B cell (primary cell): Measurements from ENCODE around the gene VAMP1. TPM values are rescaled to one million over a fixed set of nuclear protein-coding genes. Genes with fewer than 3 reads are reported as not detected.
A peak's percentile ranks its signal among the peaks of the same experiment; 100 is the strongest.

Source experiments
- ATAC-seq: fragments of 200-7000 bp; cut with Tn5 transposase; one replicate; pipeline ENCODE4 v1.10.0; 2021; ENCODE audit warnings: low read depth, mild to moderate bottlenecking, moderate number of reproducible peaks, moderate library complexity
- CTCF ChIA-PET: fragments of 350-600 bp; sonication (Branson Sonifier 250); formaldehyde crosslinking; loops from one replicate; lab custom pipeline; 2021; ENCODE audit warnings: antibody characterized with exemption, inconsistent platforms; lab: Charles Lee
- POLR2A ChIA-PET: fragments of 350-600 bp; sonication (Branson Sonifier 250); formaldehyde crosslinking; loops from one replicate; lab custom pipeline; 2021; ENCODE audit warnings: antibody characterized with exemption; lab: Charles Lee
- DNase-seq: peaks from one replicate; pipeline ENCODE4 v3.0.0; 2013
- H2AFZ ChIP-seq: 2 replicates; pipeline ENCODE4 v1.6.1; 2012; ENCODE audit warnings: mild to moderate bottlenecking, low read depth, low read length; ENCODE audit not compliant: insufficient read depth, poor library complexity, severe bottlenecking
- H3K27ac ChIP-seq, 2 donors: 1 replicate in 1 of 2; 2 replicates in 1 of 2; pipeline ENCODE4 v1.5.1; 2012 to 2013; ENCODE audit warnings: low read length in 2 of 2, mild to moderate bottlenecking in 2 of 2, moderate library complexity in 1 of 2
- H3K27me3 ChIP-seq, 4 experiments: fragments of 200-600 bp in 1 of 4; sonication (generic) in 1 of 4; replicated peaks in 1 of 4; 1 replicate in 2 of 4; 2 replicates in 2 of 4; pipeline versions ENCODE4 v1.6.1 to v1.7.0; 2013 to 2016; ENCODE audit warnings: low read length in 3 of 4, mild to moderate bottlenecking in 2 of 4, mixed read lengths in 1 of 4, moderate library complexity in 1 of 4; ENCODE audit not compliant: insufficient read depth in 4 of 4, control insufficient read depth in 3 of 4; ENCODE audit errors: control extremely low read depth in 1 of 4
- H3K36me3 ChIP-seq, 2 experiments: replicated peaks in 1 of 2; 1 replicate in 1 of 2; 2 replicates in 1 of 2; pipeline versions ENCODE4 v1.6.1 to v1.7.1; 2013; ENCODE audit warnings: low read length in 1 of 2; ENCODE audit not compliant: insufficient read depth in 2 of 2, control insufficient read depth in 1 of 2; ENCODE audit errors: control extremely low read depth in 1 of 2, extremely low read depth in 1 of 2
- H3K4me1 ChIP-seq, 2 donors: fragments of 200-600 bp in 1 of 2; sonication (generic) in 1 of 2; 1 replicate in 1 of 2; 2 replicates in 1 of 2; pipeline versions ENCODE4 v1.5.1 to v1.6.1; 2013 to 2017; ENCODE audit warnings: low read length in 2 of 2; ENCODE audit not compliant: control insufficient read depth in 2 of 2, insufficient read depth in 2 of 2
- H3K4me2 ChIP-seq: replicated peaks from 2 replicates; pipeline ENCODE3; 2012; ENCODE audit warnings: mild to moderate bottlenecking, low read depth, low read length; ENCODE audit not compliant: poor library complexity, severe bottlenecking
- H3K4me3 ChIP-seq, 5 experiments: fragments of 200-600 bp in 1 of 5; sonication (generic) in 1 of 5; 1 replicate in 3 of 5; 2 replicates in 2 of 5; pipeline versions ENCODE4 v1.5.1 to v1.7.0; 2011 to 2016; ENCODE audit warnings: low read length in 4 of 5, mild to moderate bottlenecking in 4 of 5, low read depth in 2 of 5, control low read depth in 1 of 5, moderate library complexity in 1 of 5; ENCODE audit not compliant: insufficient read depth in 1 of 5; ENCODE audit errors: control extremely low read depth in 1 of 5, extremely low read depth in 1 of 5
- H3K79me2 ChIP-seq: fragments of 200-600 bp; sonication (generic); one replicate; pipeline ENCODE4 v1.6.0; 2016; ENCODE audit warnings: low read length; ENCODE audit not compliant: control insufficient read depth, insufficient read depth
- H3K9ac ChIP-seq: fragments of 200-600 bp; sonication (generic); 2 replicates; pipeline ENCODE4 v1.6.1; 2017; ENCODE audit warnings: mild to moderate bottlenecking, low read length, moderate library complexity
- H3K9me3 ChIP-seq, 3 donors: one replicate each; pipeline versions ENCODE4 v1.6.1 to v1.7.1; 2013; ENCODE audit warnings: low read length in 2 of 3; ENCODE audit not compliant: control insufficient read depth in 2 of 3, insufficient read depth in 1 of 3; ENCODE audit errors: control extremely low read depth in 1 of 3
- H4K20me1 ChIP-seq: 2 replicates; pipeline ENCODE4 v1.6.0; 2012; ENCODE audit warnings: mild to moderate bottlenecking, low read length; ENCODE audit not compliant: insufficient read depth, control insufficient read depth, poor library complexity, severe bottlenecking
- H3K27ac Mint-ChIP-seq: one replicate; pipeline ENCODE4 v1.8.0; 2021; ENCODE audit warnings: mixed read lengths
- H3K27me3 Mint-ChIP-seq: one replicate; pipeline ENCODE4 v1.8.0; 2021; ENCODE audit warnings: mixed read lengths
- H3K4me1 Mint-ChIP-seq: one replicate; pipeline ENCODE4 v1.8.0; 2021; ENCODE audit warnings: mixed read lengths
- H3K4me3 Mint-ChIP-seq: one replicate; pipeline ENCODE4 v1.8.0; 2021; ENCODE audit warnings: mixed read lengths
- H3K9me3 Mint-ChIP-seq: one replicate; pipeline ENCODE4 v1.8.0; 2022; ENCODE audit warnings: mixed read lengths; ENCODE audit not compliant: insufficient read depth
- EZH2 ChIP-seq: IDR thresholded peaks from 2 replicates; pipeline ENCODE4 v1.6.1; 2012; ENCODE audit warnings: borderline replicate concordance, low read depth, mild to moderate bottlenecking, moderate library complexity, low read length; ENCODE audit not compliant: insufficient read depth, poor library complexity, severe bottlenecking
- WGBS: methylation state at CpG from one replicate; pipeline ENCODE4 v1.1.5; 2013; ENCODE audit warnings: missing lambda C conversion rate; ENCODE audit not compliant: insufficient coverage; 5-methylcytosine and 5-hydroxymethylcytosine counted together
- intact Hi-C: fragments of 100-400 bp; cut with micrococcal nuclease; formaldehyde crosslinking; loops from one replicate; pipeline ENCODE4 v1.10.0; 2022
- polyA plus RNA-seq: library from polyadenylated mRNA; depleted of rRNA; stranded (reverse); fragments of >200 nt; gene quantifications from 2 replicates; pipeline ENCODE4 v1.2.3, GENCODE V29; 2012
- total RNA-seq, 2 donors: library from RNA; stranded (reverse); fragments of 120-200 nt in 1 of 2; gene quantifications; 1 replicate in 1 of 2; 2 replicates in 1 of 2; pipeline versions ENCODE4 v1.2.3 to v1.2.4, GENCODE V29; 2013 to 2022
- TF ChIP-seq, protein P1 (sequence below): fragments of 200-600 bp; IDR thresholded peaks from one replicate; pipeline ENCODE4 v1.8.0; 2022; ENCODE audit warnings: antibody characterized with exemption, mild to moderate bottlenecking

VAMP1 gene
- total and polyA plus RNA-seq, 2 donors (not counting 1 experiment from before 2014, with no cell fraction given): 62.4 to 98.9 TPM

DNA sequence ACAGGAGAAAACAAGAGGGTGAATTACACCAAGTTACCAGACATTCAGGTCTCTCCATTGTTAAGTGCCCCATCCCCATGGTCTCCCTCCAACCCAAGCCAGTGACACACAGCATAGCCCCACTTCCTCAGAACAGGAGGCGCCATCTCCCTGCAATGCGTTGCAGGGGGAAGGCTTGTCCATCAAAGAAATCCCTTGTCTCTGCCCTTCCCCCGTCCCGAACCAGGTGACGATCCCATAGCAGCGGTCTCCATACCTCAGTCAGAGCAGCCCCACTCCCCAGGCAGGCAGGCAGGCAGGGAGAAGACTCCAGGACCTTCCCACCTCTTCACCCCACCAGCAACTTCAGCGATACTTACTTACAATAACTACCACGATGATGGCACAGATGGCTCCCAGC is 5.9 kb downstream of the VAMP1 start:
- Mint-ChIP-seq H3K27ac (peak overlapping the region; percentile 98), H3K27me3 (no peaks in the 10 kb centered on the region), H3K9me3 (no peaks in the 10 kb centered on the region), H3K4me3 (no peak overlapping the region), H3K4me1 (peaks cover 88% of the 10 kb centered on the region)
- Histone ChIP-seq H3K27me3 (no peaks in the 10 kb centered on the region), H3K4me3 (no peak overlapping the region), H3K9ac (no peak overlapping the region), H3K4me2 (no peak overlapping the region), H3K9me3 (no peaks in the 10 kb centered on the region), H3K4me1 (peaks cover 66 to 94% of the 10 kb centered on the region in 2 donors), H4K20me1 (peaks cover 19% of the 10 kb centered on the region), H2AFZ (no peak overlapping the region), H3K36me3 (peaks cover 4 to 55% of the 10 kb centered on the region in 2 experiments), H3K79me2 (peaks cover 45% of the 10 kb centered on the region), H3K27ac (peak overlapping the region; percentile 3 to 89)
- ChIA-PET POLR2A (interaction anchor here (0.6 to 2.2 kb wide), 6 partner anchors 20 to 149 kb away, joined by 3 to 33 read pairs (median 4); partner anchors contain the start of genes CD27 and GAPDH), CTCF (interaction anchor here (0.5 to 8.9 kb wide), 21 partner anchors 7 to 260 kb away, joined by 3 to 383 read pairs (median 8); partner anchors contain the start of genes CD27, GAPDH, LPAR5 and TAPBPL)
- TF ChIP-seq EZH2: no peak
- DNase-seq (no peak), ATAC-seq (no peak)
- 96% methylated on average over 8 of the region's 8 CpGs for WGBS
- intact Hi-C loops: loop anchor here (10.0 kb wide), 1 partner anchor 130 kb away; no protein-coding TSS in a partner anchor

DNA sequence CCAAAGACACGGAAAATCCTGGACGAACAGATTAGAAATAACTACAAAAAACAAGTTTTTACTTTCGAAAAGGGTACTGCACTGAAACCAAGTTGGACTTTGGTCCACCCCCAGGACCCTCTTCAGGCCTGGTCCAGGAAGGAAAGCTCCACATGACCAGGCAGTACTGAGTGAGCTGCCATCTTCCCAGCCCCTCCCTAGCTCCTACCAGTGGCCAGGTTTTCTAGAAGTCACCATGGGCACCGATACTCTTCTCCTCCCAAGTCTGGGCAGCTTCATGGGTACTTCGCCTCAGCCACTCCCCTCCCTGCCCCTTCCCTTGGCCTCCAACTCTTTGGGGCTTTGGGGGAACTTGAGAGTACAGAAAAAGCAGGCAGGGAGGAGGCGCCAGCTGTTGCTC is 6.6 kb downstream of the VAMP1 start:
- H3K4me2 ChIP-seq: no peak overlapping the region
- POLR2A ChIA-PET: interaction anchor here (0.6 to 3.7 kb wide), 4 partner anchors 12 to 41 kb away, joined by 3 to 54 read pairs (median 4); partner anchors contain the start of genes CD27 and TAPBPL
- H3K9me3 Mint-ChIP-seq: no peaks in the 10 kb centered on the region
- H3K79me2 ChIP-seq: peaks cover 45% of the 10 kb centered on the region
- DNase-seq (no peak), ATAC-seq (no peak)
- H4K20me1 ChIP-seq: peaks cover 19% of the 10 kb centered on the region
- no peak overlapping the region for H3K9ac ChIP-seq
- H3K4me3 Mint-ChIP-seq: no peak overlapping the region
- no peak overlapping the region for H3K4me3 ChIP-seq
- CTCF ChIA-PET: interaction anchor here (1.0 to 8.9 kb wide), 6 partner anchors 12 to 172 kb away, joined by 3 to 383 read pairs (median 56); partner anchors contain the start of genes CD27, LPAR5 and TAPBPL
- no peaks in the 10 kb centered on the region for H3K27me3 ChIP-seq
- peak overlapping the region; percentile 98 for H3K27ac Mint-ChIP-seq
- peaks cover 5 to 61% of the 10 kb centered on the region in 2 experiments for H3K36me3 ChIP-seq
- H3K9me3 ChIP-seq: no peaks in the 10 kb centered on the region
- H3K4me1 ChIP-seq: peaks cover 66 to 94% of the 10 kb centered on the region in 2 donors
- H3K27me3 Mint-ChIP-seq: no peaks in the 10 kb centered on the region
- intact Hi-C loops: loop anchor here (10.0 kb wide), 1 partner anchor 129 kb away; no protein-coding TSS in a partner anchor
- peaks cover 88% of the 10 kb centered on the region for H3K4me1 Mint-ChIP-seq
- no peak overlapping the region for H2AFZ ChIP-seq
- 92% methylated on average over 5 of the region's 6 CpGs for WGBS
- H3K27ac ChIP-seq: peak overlapping the region; percentile 3 to 89
- no peak for TF ChIP-seq EZH2
- TF ChIP-seq, protein P1, sequence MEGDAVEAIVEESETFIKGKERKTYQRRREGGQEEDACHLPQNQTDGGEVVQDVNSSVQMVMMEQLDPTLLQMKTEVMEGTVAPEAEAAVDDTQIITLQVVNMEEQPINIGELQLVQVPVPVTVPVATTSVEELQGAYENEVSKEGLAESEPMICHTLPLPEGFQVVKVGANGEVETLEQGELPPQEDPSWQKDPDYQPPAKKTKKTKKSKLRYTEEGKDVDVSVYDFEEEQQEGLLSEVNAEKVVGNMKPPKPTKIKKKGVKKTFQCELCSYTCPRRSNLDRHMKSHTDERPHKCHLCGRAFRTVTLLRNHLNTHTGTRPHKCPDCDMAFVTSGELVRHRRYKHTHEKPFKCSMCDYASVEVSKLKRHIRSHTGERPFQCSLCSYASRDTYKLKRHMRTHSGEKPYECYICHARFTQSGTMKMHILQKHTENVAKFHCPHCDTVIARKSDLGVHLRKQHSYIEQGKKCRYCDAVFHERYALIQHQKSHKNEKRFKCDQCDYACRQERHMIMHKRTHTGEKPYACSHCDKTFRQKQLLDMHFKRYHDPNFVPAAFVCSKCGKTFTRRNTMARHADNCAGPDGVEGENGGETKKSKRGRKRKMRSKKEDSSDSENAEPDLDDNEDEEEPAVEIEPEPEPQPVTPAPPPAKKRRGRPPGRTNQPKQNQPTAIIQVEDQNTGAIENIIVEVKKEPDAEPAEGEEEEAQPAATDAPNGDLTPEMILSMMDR: no peak
